ENCODE data around the gene SLC2A9. TPM values are rescaled to one million over a fixed set of nuclear protein-coding genes. Genes with fewer than 3 reads are reported as not detected.

The SLC2A9 gene
- total RNA-seq, 2 experiments from 2014 or later: 0.77 to 1.6 TPM

DNA sequence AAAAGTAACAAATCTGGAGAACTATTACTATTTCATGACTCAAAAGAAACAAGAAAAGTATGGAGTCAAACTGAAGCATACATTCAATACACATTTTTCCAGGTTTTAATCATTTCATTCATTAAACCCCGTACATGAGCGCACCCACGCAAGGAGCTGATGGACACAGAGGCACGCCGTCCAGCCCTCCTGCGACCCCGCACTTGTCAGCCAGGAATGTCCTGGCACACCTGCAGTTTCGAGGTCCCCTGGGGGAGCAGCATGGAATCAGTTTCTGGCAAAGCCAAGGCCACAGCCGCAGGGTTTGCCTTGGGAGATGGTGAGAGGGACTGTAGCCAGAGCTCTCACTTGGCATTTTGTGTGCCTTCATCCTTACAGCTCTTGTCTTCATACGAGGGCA is 12.8 kb upstream of the SLC2A9 start:
- Mint-ChIP-seq H3K4me1 (peaks cover 18% of the 10 kb centered on the region), H3K36me3 (no peaks in the 10 kb centered on the region), H3K27ac (no peak overlapping the region), H3K9me3 (no peaks in the 10 kb centered on the region), H3K4me3 (no peak overlapping the region), H3K27me3 (no peaks in the 10 kb centered on the region)
- POLR2A ChIA-PET: no interaction called here
- no peak for ATAC-seq (ENCODE audit: low read depth)
- DNase-seq: no peak

DNA sequence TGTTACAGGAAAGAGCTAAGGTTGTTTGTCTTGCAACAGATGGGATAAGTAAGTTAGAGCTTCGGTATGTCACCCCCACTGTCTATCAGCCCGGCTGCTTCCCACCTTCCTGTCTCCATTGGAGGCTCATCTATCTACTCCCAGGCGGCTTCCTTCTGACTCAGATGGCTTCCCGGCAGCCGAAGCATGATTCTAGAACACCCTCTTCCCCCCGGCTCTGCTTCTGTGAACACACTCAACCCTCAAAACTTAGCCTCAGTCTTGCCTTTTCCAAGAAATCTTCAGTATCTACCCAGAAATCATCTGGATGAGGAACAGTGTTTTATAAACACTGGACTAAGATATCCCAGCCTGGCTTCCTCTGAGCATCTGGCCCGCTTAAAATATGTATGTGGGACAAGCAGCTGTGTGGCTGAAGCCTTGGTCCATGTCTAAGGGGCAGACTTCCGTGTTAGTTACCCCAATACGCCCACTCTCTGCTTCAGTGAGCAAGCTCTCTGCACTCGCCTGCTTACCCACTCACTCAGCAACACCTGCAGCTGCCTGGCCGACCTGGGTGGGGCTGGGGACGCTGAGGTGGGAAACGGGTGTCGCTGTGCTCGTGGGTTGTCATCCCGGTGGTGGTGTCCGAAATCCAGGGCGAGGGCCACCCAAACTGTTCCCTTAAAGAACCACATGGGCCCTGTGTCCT is 12.0 kb upstream of the SLC2A9 start:
- ATAC-seq (ENCODE audit: low read depth) (peak; percentile 61), DNase-seq (no peak)
- POLR2A ChIA-PET: no interaction called here
- Mint-ChIP-seq H3K4me1 (peaks cover 18% of the 10 kb centered on the region), H3K9me3 (no peaks in the 10 kb centered on the region), H3K36me3 (no peaks in the 10 kb centered on the region), H3K27me3 (peaks cover 2% of the 10 kb centered on the region), H3K27ac (no peak overlapping the region), H3K4me3 (peak overlapping the region; percentile 0)

DNA sequence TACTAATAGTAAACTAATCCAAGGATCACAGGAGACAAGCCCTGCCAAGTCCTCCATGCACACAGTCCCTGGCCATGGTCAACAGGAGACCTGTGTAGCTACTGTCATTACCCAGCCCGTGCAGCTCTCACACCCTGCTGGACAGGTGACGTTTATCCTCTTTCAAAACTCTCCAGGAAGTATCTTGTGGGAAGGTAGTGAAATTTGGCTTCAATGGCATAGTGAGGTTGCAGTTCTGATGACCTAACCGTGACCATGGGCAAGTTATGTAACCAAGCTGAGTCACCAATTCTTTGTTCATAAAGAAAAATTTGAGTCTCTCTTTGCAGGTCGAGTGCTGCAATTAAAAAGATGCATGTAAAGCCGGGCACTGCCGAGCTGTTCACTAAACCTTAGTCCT is 11.3 kb upstream of the SLC2A9 start:
- Mint-ChIP-seq H3K4me1 (peaks cover 18% of the 10 kb centered on the region), H3K36me3 (no peaks in the 10 kb centered on the region), H3K27me3 (peaks cover 6% of the 10 kb centered on the region), H3K4me3 (no peak overlapping the region), H3K9me3 (no peaks in the 10 kb centered on the region), H3K27ac (no peak overlapping the region)
- ATAC-seq (ENCODE audit: low read depth) (no peak), DNase-seq (no peak)
- POLR2A ChIA-PET: no interaction called here

DNA sequence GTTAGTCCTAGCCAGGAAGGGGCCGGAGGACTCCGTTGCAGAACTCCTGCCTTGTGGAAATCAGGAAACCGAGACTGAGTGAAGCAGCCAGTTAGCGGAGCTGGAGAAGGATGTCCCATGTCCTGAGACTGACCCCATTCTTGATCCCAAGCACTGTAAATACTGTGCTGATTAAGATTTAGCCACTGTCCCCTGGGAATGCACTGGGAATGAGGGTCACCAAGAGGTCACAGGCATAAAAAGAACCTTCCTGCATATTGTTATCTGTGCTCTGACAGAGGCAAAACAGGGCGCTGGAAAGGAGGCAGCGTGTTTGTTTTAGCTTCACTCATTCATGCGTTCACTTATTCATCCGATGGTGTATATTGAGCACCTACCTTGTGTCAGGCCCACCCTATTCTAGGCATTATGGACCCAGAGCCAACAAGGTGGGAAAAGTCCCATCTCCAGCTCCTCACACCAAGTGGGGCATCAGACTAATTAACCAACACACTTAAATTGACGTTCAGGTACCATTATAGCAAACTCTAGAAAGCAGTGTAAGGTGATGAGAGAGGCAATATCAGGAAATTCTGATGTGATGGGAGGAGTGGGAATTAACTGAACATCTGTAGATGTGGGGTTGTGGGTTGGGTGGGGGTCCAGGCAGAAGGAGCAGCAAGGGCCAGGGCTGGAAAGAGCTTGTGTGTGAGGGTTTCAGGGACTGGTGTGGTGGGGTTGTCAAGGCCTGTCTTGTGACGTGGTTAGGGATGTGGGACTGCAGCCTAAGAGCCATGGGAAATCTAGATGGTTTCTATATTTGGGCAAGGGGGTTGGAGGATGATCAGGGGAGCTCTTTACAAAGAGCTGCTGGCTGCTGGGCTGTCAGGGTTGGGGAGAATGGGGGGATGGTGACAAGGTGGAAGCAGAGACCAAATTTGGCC is 10.6 kb upstream of the SLC2A9 start:
- no peak for DNase-seq
- H3K27ac Mint-ChIP-seq: no peak overlapping the region
- no peaks in the 10 kb centered on the region for H3K9me3 Mint-ChIP-seq
- POLR2A ChIA-PET: no interaction called here
- peaks cover 6% of the 10 kb centered on the region for H3K27me3 Mint-ChIP-seq
- H3K4me3 Mint-ChIP-seq: no peak overlapping the region
- H3K36me3 Mint-ChIP-seq: no peaks in the 10 kb centered on the region
- H3K4me1 Mint-ChIP-seq: peaks cover 18% of the 10 kb centered on the region
- ATAC-seq (ENCODE audit: low read depth): no peak

DNA sequence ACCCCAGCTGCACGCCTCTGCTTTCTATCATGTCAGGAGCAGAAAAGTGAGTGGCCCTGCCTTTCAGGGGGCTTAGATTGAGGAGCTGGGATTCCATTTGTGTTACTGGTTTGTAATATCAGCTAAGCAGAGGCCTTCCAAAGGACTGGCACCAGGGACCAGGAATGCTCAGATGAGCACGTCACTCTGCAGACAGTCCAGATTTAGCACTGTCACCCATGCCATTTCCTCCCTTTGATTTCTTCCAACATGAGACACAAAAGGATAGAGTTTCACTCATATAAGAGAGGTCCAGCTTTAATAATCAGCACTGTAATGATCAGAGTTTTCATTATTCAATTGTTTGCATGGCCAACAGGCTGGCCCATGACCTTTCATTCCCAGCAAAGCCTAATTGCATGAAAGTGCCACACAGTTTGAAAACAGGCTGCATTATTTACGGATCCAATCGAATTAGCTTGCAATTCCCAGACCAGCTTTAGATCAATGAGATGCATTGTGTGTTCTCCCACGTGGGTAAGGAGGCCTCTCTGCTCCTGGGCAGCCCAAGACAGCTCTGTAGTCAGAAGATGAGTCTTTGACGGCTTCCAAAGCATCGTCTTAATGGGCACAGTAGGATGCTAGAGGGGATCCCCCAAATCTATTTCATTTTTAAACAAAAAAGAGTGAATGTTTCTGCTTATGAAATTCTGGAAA is 9.8 kb upstream of the SLC2A9 start:
- no peak for DNase-seq
- POLR2A ChIA-PET: no interaction called here
- Mint-ChIP-seq H3K4me3 (no peak overlapping the region), H3K4me1 (peaks cover 18% of the 10 kb centered on the region), H3K9me3 (no peaks in the 10 kb centered on the region), H3K27me3 (peaks cover 7% of the 10 kb centered on the region), H3K27ac (no peak overlapping the region), H3K36me3 (no peaks in the 10 kb centered on the region)
- ATAC-seq (ENCODE audit: low read depth): no peak

DNA sequence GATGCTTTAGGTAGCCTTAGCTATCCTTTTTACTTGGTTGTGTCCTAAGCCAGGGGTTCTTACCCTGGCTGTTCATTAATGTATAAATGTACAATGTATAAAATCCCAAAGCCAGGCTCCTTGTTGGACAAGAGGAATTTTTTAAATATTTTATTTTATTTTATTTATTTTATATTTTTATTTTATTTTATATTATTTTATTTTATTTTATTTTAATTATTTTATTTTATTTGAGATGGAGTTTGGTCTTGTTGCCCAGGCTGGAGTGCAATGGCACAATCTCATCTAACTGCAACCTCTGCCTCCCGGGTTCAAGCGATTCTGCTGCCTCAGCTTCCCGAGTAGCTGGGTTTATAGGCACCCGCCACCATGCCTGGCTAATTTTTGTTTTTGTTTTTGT is 8.1 kb upstream of the SLC2A9 start:
- POLR2A ChIA-PET: no interaction called here
- Mint-ChIP-seq H3K9me3 (no peaks in the 10 kb centered on the region), H3K4me3 (no peak overlapping the region), H3K27ac (no peak overlapping the region), H3K4me1 (peaks cover 18% of the 10 kb centered on the region), H3K36me3 (no peaks in the 10 kb centered on the region), H3K27me3 (peaks cover 14% of the 10 kb centered on the region)
- no peak for ATAC-seq (ENCODE audit: low read depth)
- no peak for DNase-seq

DNA sequence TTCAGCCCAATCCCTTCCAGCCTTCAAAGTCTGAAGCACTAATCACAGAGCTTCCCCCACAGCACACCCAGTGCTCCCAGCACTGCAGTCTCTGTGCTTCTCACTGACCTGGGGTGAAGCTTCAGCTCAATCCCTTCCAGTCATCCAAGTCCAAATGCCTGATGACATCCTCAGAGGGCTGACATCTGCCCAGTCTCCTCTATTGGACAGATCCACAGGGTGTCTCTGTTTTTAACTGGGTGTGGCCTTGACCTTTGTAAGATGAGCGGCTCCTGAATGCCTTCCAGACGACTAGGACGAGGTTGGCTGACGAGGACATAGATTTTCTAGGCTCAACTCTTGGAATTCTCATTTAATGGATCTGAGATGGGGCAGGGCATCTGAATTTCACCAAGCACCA is 7.6 kb upstream of the SLC2A9 start:
- DNase-seq (no peak), ATAC-seq (ENCODE audit: low read depth) (no peak)
- Mint-ChIP-seq H3K27me3 (peaks cover 14% of the 10 kb centered on the region), H3K36me3 (no peaks in the 10 kb centered on the region), H3K9me3 (no peaks in the 10 kb centered on the region), H3K4me1 (peaks cover 17% of the 10 kb centered on the region), H3K27ac (no peak overlapping the region), H3K4me3 (no peak overlapping the region)
- POLR2A ChIA-PET: no interaction called here

DNA sequence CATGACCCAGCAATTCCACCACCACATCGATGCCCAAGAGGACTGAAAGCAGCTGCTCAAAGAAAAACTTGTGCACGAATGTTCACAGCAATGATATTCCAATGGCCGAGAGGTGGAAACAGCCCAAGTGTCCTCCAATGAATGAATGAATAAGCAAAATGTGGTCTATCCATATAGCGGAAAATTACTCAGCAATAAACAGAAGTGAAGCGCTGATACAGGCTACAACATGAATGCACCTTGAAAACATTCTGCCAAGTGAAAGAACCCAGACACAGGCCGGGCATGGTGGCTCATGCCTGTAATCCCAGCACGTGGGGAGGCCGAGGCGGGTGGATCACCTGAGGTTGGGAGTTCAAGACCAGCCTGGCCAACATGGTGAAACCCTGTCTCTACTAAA is 5.2 kb upstream of the SLC2A9 start:
- ATAC-seq (ENCODE audit: low read depth) (no peak), DNase-seq (no peak)
- H3K27me3 Mint-ChIP-seq: peaks cover 14% of the 10 kb centered on the region
- no peaks in the 10 kb centered on the region for H3K36me3 Mint-ChIP-seq
- POLR2A ChIA-PET: no interaction called here
- no peak overlapping the region for H3K27ac Mint-ChIP-seq
- no peaks in the 10 kb centered on the region for H3K4me1 Mint-ChIP-seq
- H3K4me3 Mint-ChIP-seq: no peak overlapping the region
- no peaks in the 10 kb centered on the region for H3K9me3 Mint-ChIP-seq

DNA sequence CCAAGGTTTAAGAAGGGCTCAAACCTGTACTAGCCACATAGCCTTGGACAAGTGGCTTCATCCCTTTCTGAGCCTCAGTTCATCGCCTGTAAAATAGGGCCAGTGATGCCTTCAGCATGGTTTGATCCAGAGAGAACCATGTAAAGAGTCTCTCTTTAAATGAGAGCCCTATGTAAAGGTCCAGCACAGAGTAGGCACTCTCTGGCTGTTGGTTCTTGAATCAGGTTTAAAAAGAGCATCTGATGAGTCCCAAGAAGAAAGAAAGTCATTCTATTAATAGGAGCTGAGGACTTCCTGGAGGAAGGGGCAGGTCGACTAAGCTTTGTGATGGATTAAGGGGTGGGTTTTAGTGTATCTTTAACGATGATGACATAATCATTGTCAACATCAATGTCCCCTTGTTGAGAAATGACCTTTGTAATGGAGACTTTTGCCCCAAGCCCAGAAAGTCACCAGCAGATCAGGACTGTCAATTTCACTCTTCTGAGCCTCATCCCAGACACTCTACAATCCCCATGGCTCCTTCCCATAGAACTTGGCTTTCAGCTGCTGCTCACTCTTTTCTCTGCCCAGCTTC is 4.0 kb upstream of the SLC2A9 start:
- Mint-ChIP-seq H3K9me3 (no peaks in the 10 kb centered on the region), H3K27ac (no peak overlapping the region), H3K4me1 (no peaks in the 10 kb centered on the region), H3K27me3 (peaks cover 14% of the 10 kb centered on the region), H3K36me3 (no peaks in the 10 kb centered on the region), H3K4me3 (no peak overlapping the region)
- POLR2A ChIA-PET: no interaction called here
- ATAC-seq (ENCODE audit: low read depth) (no peak), DNase-seq (no peak)

DNA sequence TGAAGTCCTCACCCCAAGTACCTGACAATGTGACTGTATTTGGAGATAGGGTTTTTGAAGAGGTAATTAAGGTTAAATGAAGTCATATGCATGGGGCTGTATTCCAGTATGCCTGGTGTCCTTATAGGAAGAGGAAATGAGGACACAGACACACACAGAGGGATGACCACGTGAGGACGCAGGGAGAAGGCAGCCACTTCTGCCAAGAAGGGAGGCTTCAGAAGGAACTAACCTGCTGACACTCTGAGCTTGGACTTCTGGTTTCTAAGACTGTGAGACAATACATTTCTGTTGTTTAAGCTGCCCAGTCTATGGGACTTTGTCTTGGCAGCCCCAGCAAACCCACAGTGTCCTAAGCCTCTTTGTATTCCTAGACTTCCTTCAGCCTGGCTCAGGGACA is 3.0 kb upstream of the SLC2A9 start:
- no peak for DNase-seq
- Mint-ChIP-seq H3K4me1 (peaks cover 4% of the 10 kb centered on the region), H3K4me3 (no peak overlapping the region), H3K27ac (no peak overlapping the region), H3K27me3 (peaks cover 14% of the 10 kb centered on the region), H3K9me3 (no peaks in the 10 kb centered on the region), H3K36me3 (no peaks in the 10 kb centered on the region)
- ATAC-seq (ENCODE audit: low read depth): no peak
- POLR2A ChIA-PET: no interaction called here

DNA sequence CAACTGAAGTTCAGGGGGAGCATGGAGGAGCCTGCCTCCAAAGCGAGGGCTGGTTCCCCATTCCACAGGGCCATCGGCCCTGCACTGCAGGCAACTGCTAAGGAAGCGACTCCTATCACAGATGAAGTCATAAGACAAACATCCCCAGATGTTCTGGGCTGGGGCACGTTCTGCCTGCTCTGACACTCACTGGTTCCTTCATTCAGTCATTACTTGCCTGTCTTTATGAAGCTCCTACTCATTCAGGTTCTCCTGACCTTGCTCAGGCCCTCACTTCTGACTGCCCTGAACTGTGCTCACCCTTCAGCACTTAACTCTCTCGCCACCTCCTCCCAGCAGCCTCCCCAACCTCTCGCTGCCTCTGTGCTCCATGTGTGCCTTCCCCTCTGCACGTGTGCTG is 2.5 kb upstream of the SLC2A9 start:
- no peak for DNase-seq
- H3K4me3 Mint-ChIP-seq: no peak overlapping the region
- POLR2A ChIA-PET: no interaction called here
- H3K27me3 Mint-ChIP-seq: peaks cover 14% of the 10 kb centered on the region
- H3K9me3 Mint-ChIP-seq: no peaks in the 10 kb centered on the region
- H3K27ac Mint-ChIP-seq: no peak overlapping the region
- H3K36me3 Mint-ChIP-seq: no peaks in the 10 kb centered on the region
- H3K4me1 Mint-ChIP-seq: peaks cover 7% of the 10 kb centered on the region
- ATAC-seq (ENCODE audit: low read depth): no peak

DNA sequence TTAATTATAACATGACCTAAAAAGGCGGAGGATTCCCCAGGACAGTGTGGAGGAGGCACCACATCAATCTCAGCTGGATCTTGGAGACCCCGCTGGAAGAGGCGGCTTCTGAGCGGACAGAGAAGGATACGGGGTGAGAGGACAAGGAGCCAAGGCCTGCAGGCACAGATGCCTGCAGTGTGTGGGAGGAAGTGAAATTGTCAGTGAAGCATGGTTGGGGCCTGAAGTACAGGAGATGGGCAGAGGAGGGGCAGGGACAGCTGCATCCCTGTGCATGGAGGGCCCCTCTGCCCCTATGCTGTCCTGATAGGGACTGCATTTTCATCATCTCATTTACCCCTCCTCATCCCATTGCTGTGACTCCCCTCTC is 1.7 kb upstream of the SLC2A9 start:
- POLR2A ChIA-PET: no interaction called here

DNA sequence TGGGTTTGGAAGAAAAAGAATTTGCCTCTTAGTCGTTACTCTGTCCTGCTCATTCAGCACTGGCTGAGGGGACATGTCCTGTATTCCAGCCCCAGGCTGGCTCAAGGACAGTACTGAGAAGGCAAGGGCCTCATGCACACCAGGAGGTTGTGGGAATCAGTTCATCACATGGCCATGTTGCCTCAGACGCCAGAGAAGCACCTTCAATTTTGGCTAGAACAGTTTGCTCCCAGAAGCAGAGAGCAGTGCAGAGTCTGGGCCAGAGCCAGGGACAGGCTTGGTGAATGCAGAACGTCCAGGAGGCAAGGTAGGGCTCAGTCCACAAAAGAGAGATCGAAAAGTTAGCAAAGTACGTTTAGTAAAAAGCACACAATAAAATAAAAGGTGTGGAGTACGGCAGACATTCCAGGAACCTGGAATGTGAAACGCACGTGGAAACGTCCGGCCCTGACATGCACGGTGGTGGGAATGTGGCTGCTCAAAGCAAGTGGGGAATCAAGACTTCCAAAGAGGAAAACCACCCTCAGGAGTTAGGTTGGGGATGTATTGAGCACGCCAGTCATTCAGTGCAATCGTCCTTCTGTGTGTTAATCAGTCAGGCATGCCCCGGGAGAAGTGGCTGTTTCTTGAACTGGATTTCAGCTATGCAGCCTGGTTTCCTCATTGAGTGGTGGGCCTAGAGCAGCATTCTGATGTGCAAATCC is 1.2 kb upstream of the SLC2A9 start:
- no peak overlapping the region for H3K4me3 Mint-ChIP-seq
- no peak for ATAC-seq (ENCODE audit: low read depth)
- peaks cover 8% of the 10 kb centered on the region for H3K27me3 Mint-ChIP-seq
- peak overlapping the region; percentile 26 for H3K27ac Mint-ChIP-seq
- DNase-seq: no peak
- peaks cover 13% of the 10 kb centered on the region for H3K4me1 Mint-ChIP-seq
- no peaks in the 10 kb centered on the region for H3K36me3 Mint-ChIP-seq
- H3K9me3 Mint-ChIP-seq: no peaks in the 10 kb centered on the region
- POLR2A ChIA-PET: interaction anchor here (0.7 kb wide), 1 partner anchor 28 kb away, joined by 4 read pairs; no protein-coding TSS in a partner anchor

More for the DNA sequence above, 1.7 kb upstream of the SLC2A9 start:
- ATAC-seq (ENCODE audit: low read depth): no peak
- Mint-ChIP-seq H3K4me1 (peaks cover 11% of the 10 kb centered on the region), H3K36me3 (no peaks in the 10 kb centered on the region), H3K4me3 (no peak overlapping the region), H3K27me3 (peaks cover 10% of the 10 kb centered on the region), H3K27ac (no peak overlapping the region), H3K9me3 (no peaks in the 10 kb centered on the region)
- DNase-seq: no peak
